PC-9 (cell line): ENCODE data around the gene MAN2A2. TPM values are rescaled to one million over a fixed set of nuclear protein-coding genes. Genes with fewer than 3 reads are reported as not detected.

Experiments used
- BruUV-seq: library from RNA; stranded (reverse); fragments of 400-500 nt; replicated peaks from 2 replicates; lab custom pipeline; 2021; lab: Mats Ljungman, UMichigan
- CTCF ChIA-PET: fragments of 300-600 bp; sonication (Branson Sonifier 250); formaldehyde crosslinking; loops from one replicate; lab custom pipeline; 2022; ENCODE audit warnings: antibody characterized with exemption; lab: Charles Lee
- POLR2A ChIA-PET: fragments of 300-600 bp; sonication (Branson Sonifier 250); formaldehyde crosslinking; loops from one replicate; lab custom pipeline; 2022; ENCODE audit warnings: antibody characterized with exemption; ENCODE audit not compliant: unreplicated experiment; lab: Charles Lee
- DNase-seq, 2 experiments: peaks; one replicate each; pipeline versions ENCODE4 v3.0.0 to v3.0.0-alpha.2; 2015 to 2022; ENCODE audit warnings: mixed read lengths in 1 of 2
- H2AFZ ChIP-seq: fragments of 200-600 bp; sonication (generic); 2 replicates; pipeline ENCODE4 v1.8.1; 2017; ENCODE audit warnings: antibody characterized with exemption
- H3F3A ChIP-seq: fragments of 200-600 bp; sonication (generic); 2 replicates; pipeline ENCODE4 v1.8.1; 2017; ENCODE audit warnings: antibody characterized with exemption, mild to moderate bottlenecking, low read depth; ENCODE audit not compliant: insufficient read depth
- H3K27ac ChIP-seq: fragments of 200-600 bp; sonication (generic); 2 replicates; pipeline ENCODE4 v1.6.1; 2016; ENCODE audit warnings: mixed run types
- H3K27me3 ChIP-seq: fragments of 200-600 bp; sonication (generic); 2 replicates; pipeline ENCODE4 v1.6.1; 2016; ENCODE audit warnings: low read depth, mixed run types; ENCODE audit not compliant: insufficient read depth
- H3K36me3 ChIP-seq: fragments of 200-600 bp; sonication (generic); 2 replicates; pipeline ENCODE4 v1.6.1; 2016; ENCODE audit warnings: low read depth, mixed run types
- H3K4me1 ChIP-seq: fragments of 200-600 bp; sonication (generic); replicated peaks from 2 replicates; pipeline ENCODE4 v1.6.1; 2016; ENCODE audit warnings: mixed run types; ENCODE audit not compliant: insufficient read depth
- H3K4me2 ChIP-seq: fragments of 200-600 bp; sonication (generic); 2 replicates; pipeline ENCODE4 v1.6.1; 2017; ENCODE audit warnings: mixed run types
- H3K4me3 ChIP-seq: fragments of 200-600 bp; sonication (generic); 2 replicates; pipeline ENCODE4 v1.6.1; 2016; ENCODE audit warnings: mixed run types
- H3K79me2 ChIP-seq: fragments of 200-600 bp; sonication (generic); 2 replicates; pipeline ENCODE4 v1.6.1; 2017; ENCODE audit warnings: low read depth, mixed run types
- H3K9me2 ChIP-seq: fragments of 200-600 bp; sonication (generic); 2 replicates; pipeline ENCODE4 v1.8.1; 2017; ENCODE audit warnings: mild to moderate bottlenecking; ENCODE audit not compliant: insufficient read depth
- H3K9me3 ChIP-seq: fragments of 200-600 bp; sonication (generic); 2 replicates; pipeline ENCODE4 v1.8.1; 2016; ENCODE audit warnings: low read depth; ENCODE audit not compliant: insufficient read depth
- H4K20me1 ChIP-seq: fragments of 200-600 bp; sonication (generic); 2 replicates; pipeline ENCODE4 v1.8.1; 2017; ENCODE audit not compliant: insufficient read depth
- EZH2 ChIP-seq: fragments of 200-600 bp; sonication (generic); IDR thresholded peaks from 2 replicates; pipeline ENCODE4 v1.8.0; 2017; ENCODE audit warnings: antibody characterized with exemption, low read depth
- intact Hi-C: fragments of 100-400 bp; cut with micrococcal nuclease; formaldehyde crosslinking; loops from one replicate; pipeline ENCODE4 v1.10.0; 2022; ENCODE audit not compliant: unreplicated experiment
- total RNA-seq: library from RNA; stranded (reverse); gene quantifications from 2 replicates; pipeline ENCODE4 v1.2.3, GENCODE V29; 2021
- TF ChIP-seq, protein P1 (sequence below): fragments of 200-600 bp; sonication (generic); conservative IDR thresholded peaks from 2 replicates; pipeline ENCODE4 v1.6.1; 2017; ENCODE audit warnings: mixed run types, antibody characterized with exemption, mild to moderate bottlenecking, moderate library complexity

MAN2A2 gene
- total RNA-seq, 1 experiment from 2014 or later: 27.1 TPM

DNA sequence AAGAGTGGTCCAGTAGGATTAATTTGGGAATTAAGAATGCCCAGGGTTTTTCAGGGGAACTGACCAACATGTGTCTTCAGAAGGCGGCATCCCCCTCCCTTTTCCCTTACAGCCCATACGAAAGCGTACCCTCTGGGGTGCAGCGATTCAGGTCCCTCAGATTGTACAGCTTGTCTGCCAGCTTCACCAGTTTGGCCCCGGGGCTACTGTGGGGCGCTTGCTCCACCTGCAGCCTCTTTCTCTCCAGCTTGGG is 28.4 kb downstream of the MAN2A2 start:
- no peaks in the 10 kb centered on the region for H3K36me3 ChIP-seq
- peak overlapping the region; percentile 73 for H3K4me2 ChIP-seq
- peaks cover 15% of the 10 kb centered on the region; the same call in 1 of the 2 replicates for H3F3A ChIP-seq
- no peaks in the 10 kb centered on the region for H3K9me2 ChIP-seq
- H4K20me1 ChIP-seq: no peaks in the 10 kb centered on the region
- CTCF ChIA-PET: interaction anchor here (0.5 to 2.2 kb wide), 8 partner anchors 10 to 638 kb away, joined by 3 to 11 read pairs (median 4); partner anchors contain the start of genes MAN2A2 and VPS33B
- no peak for TF ChIP-seq EZH2
- TF ChIP-seq, protein P1, sequence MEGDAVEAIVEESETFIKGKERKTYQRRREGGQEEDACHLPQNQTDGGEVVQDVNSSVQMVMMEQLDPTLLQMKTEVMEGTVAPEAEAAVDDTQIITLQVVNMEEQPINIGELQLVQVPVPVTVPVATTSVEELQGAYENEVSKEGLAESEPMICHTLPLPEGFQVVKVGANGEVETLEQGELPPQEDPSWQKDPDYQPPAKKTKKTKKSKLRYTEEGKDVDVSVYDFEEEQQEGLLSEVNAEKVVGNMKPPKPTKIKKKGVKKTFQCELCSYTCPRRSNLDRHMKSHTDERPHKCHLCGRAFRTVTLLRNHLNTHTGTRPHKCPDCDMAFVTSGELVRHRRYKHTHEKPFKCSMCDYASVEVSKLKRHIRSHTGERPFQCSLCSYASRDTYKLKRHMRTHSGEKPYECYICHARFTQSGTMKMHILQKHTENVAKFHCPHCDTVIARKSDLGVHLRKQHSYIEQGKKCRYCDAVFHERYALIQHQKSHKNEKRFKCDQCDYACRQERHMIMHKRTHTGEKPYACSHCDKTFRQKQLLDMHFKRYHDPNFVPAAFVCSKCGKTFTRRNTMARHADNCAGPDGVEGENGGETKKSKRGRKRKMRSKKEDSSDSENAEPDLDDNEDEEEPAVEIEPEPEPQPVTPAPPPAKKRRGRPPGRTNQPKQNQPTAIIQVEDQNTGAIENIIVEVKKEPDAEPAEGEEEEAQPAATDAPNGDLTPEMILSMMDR: no peak
- H2AFZ ChIP-seq: peak overlapping the region; percentile 100; the same call in 1 of the 2 replicates
- no peaks in the 10 kb centered on the region for H3K9me3 ChIP-seq
- BruUV-seq: no TSS peak
- H3K27ac ChIP-seq: no peak overlapping the region
- no peaks in the 10 kb centered on the region for H3K27me3 ChIP-seq
- POLR2A ChIA-PET: interaction anchor here (0.5 to 0.6 kb wide), 3 partner anchors 30 to 1879 kb away, joined by 3 to 7 read pairs (median 4); no protein-coding TSS in a partner anchor
- intact Hi-C loops: loop anchor here (1.0 to 10.0 kb wide), 6 partner anchors 29 to 829 kb away; partner anchors contain the start of genes BLM, IDH2 and MAN2A2
- no peak for DNase-seq
- H3K4me1 ChIP-seq: peaks cover 33% of the 10 kb centered on the region
- H3K4me3 ChIP-seq: peak overlapping the region; percentile 88; the same call in 1 of the 2 replicates
- H3K79me2 ChIP-seq: peaks cover 11% of the 10 kb centered on the region

DNA sequence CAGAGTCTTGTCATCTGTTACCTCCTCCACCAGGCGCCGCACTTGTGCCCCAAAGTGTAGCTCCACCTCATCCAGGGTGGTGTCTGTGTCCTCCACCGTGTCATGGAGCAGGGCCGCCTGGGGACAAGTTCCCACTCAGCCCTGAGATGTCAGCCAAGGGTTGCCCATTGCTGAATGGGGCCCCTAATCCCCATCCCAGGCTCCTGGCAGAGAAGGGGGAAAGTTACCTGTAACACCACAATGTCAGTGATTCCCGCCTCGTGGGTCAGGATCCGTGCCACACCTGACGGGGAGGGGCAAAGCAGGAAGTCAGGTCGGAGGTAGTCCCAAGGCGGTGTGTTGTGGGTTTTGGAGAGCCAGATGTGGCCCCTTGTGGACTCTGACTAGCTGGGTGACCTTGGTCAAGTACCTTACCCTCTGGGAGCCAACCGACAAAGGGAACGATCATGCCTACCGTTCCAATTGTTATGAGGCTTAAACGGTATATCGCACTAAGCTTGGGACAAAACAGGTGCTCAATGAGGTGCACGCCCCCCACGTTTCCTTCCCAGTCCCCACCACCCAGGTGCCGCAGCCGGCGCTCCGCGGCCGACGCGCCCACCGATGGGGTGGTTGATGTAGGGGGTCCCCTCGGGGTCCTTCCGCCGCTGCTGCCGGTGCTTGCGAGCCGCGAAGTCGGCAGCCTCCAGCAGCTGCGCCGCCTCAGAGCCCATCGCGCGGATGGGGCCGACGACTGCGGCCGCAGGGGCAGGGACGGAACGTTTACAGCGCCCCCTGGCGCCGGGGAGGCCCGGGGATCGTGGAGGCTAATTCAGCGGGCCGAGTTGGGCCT is 28.9 kb downstream of the MAN2A2 start, which contains the start of gene HDDC3:
HDDC3 (minus strand) TSS at position 722 of the 832 bp plus-strand sequence; CDS start at position 713, 9 bp downstream.
- H3K27ac ChIP-seq: peak within 1 kb of the TSS; percentile 58
- DNase-seq: peak; percentile 84 to 89
- peaks cover 11% of the 10 kb centered on the region for H3K79me2 ChIP-seq
- TF ChIP-seq, protein P1: peak; percentile 88
- no peak for TF ChIP-seq EZH2
- peaks cover 33% of the 10 kb centered on the region for H3K4me1 ChIP-seq
- peak within 1 kb of the TSS; percentile 88 for H3K4me3 ChIP-seq
- no peaks in the 10 kb centered on the region for H3K27me3 ChIP-seq
- POLR2A ChIA-PET: interaction anchor here (0.5 to 0.6 kb wide), 3 partner anchors 31 to 1879 kb away, joined by 3 to 7 read pairs (median 4); no protein-coding TSS in a partner anchor
- H4K20me1 ChIP-seq: no peaks in the 10 kb centered on the region
- peak within 1 kb of the TSS; percentile 73 for H3K4me2 ChIP-seq
- CTCF ChIA-PET: interaction anchor here (0.6 to 2.2 kb wide), 10 partner anchors 10 to 866 kb away, joined by 3 to 11 read pairs (median 4); partner anchors contain the start of genes MAN2A2 and VPS33B
- H2AFZ ChIP-seq: peak within 1 kb of the TSS; percentile 100
- H3K9me3 ChIP-seq: no peaks in the 10 kb centered on the region
- H3K9me2 ChIP-seq: no peaks in the 10 kb centered on the region
- BruUV-seq: no TSS peak
- no peaks in the 10 kb centered on the region for H3K36me3 ChIP-seq
- peaks cover 15% of the 10 kb centered on the region; the same call in 1 of the 2 replicates for H3F3A ChIP-seq
- intact Hi-C loops: loop anchor here (1.0 to 10.0 kb wide), 7 partner anchors 29 to 830 kb away; partner anchors contain the start of genes BLM, IDH2 and MAN2A2

DNA sequence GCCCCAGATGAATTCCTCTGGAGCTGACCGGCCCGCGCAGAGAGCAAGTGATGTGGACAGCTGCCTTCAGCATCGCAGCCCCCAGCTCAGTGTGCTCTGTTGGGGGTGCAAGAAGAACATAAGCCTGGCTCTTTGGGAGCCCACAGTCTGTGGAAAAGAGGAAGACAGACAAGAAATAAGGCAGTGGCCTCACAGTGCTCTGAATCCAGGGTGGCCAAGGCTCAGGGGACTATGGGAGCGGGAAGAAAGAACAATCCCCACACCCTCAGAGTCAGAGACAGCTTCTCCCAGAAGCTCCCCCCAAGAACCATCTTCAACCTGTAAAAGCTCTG is 29.5 kb downstream of the MAN2A2 start:
- H3K9me3 ChIP-seq: no peaks in the 10 kb centered on the region
- no peak overlapping the region for H3K27ac ChIP-seq
- H4K20me1 ChIP-seq: no peaks in the 10 kb centered on the region
- no peaks in the 10 kb centered on the region for H3K27me3 ChIP-seq
- H3K36me3 ChIP-seq: no peaks in the 10 kb centered on the region
- TF ChIP-seq, protein P1: peak; percentile 19; the same call in 1 of the 2 replicates
- TF ChIP-seq EZH2: no peak
- intact Hi-C loops: loop anchor here (1.0 to 10.0 kb wide), 5 partner anchors 101 to 830 kb away; partner anchors contain the start of genes BLM and IDH2
- H3K4me2 ChIP-seq: peak overlapping the region; percentile 73
- H3K9me2 ChIP-seq: no peaks in the 10 kb centered on the region
- H3K4me3 ChIP-seq: peak overlapping the region; percentile 88; the same call in 1 of the 2 replicates
- ChIA-PET CTCF (interaction anchor here (0.6 to 2.2 kb wide), 6 partner anchors 30 to 866 kb away, joined by 3 to 11 read pairs (median 4); partner anchors contain the start of genes MAN2A2 and VPS33B), POLR2A (no interaction called here)
- H3K79me2 ChIP-seq: peaks cover 11% of the 10 kb centered on the region
- H3K4me1 ChIP-seq: peaks cover 33% of the 10 kb centered on the region
- BruUV-seq: no TSS peak
- peak overlapping the region; percentile 100 for H2AFZ ChIP-seq
- H3F3A ChIP-seq: peaks cover 15% of the 10 kb centered on the region; the same call in 1 of the 2 replicates
- no peak for DNase-seq
